HepG2 (cell line): ENCODE measurements around the gene TRERF1. TPM values are rescaled to one million over a fixed set of nuclear protein-coding genes. Genes with fewer than 3 reads are reported as not detected.
A peak's percentile ranks its signal among the peaks of the same experiment; 100 is the strongest.
"Not testable (repeated sequence)": the region's sequence is repeated elsewhere in the genome, so short reads cannot be mapped to it uniquely, and the experiment has no call there.

Experiments used
- ATAC-seq: fragments of 200-7000 bp; cut with Tn5 transposase; 3 replicates; pipeline ENCODE4 v1.9.1; 2020; ENCODE audit warnings: mild to moderate bottlenecking, moderate library complexity
- BruUV-seq: library from RNA; stranded (reverse); fragments of 400-500 nt; replicated peaks from 2 replicates; lab custom pipeline; 2021; lab: Mats Ljungman, UMichigan
- CTCF ChIA-PET: fragments of 300-600 bp; formaldehyde crosslinking; extraction: SDS; loops from one replicate; lab custom pipeline; 2021; ENCODE audit warnings: low total read pairs, inconsistent platforms, low intra/inter-chr PET ratio; lab: Yijun Ruan, JAX
- POLR2A ChIA-PET: fragments of 350-600 bp; sonication (Branson Sonifier 250); formaldehyde crosslinking; loops from one replicate; lab custom pipeline; 2020; ENCODE audit warnings: antibody characterized with exemption, inconsistent platforms; lab: Yijun Ruan, JAX
- DNase-seq: peaks from one replicate; pipeline ENCODE4 v3.0.0-alpha.2; 2015; ENCODE audit warnings: low spot score
- FAIRE-seq: peaks from 3 replicates; lab custom pipeline; 2011; peaks lifted over from hg19 to GRCh38; lab: Jason Lieb, UNC
- H2AFZ ChIP-seq: one replicate; pipeline ENCODE4 v1.6.1; 2011; ENCODE audit warnings: low read length, inconsistent platforms
- H3K27ac ChIP-seq: fragments of 300-600 bp; 3 replicates; pipeline ENCODE4 v1.8.0; 2011; ENCODE audit warnings: mixed run types, mild to moderate bottlenecking, mixed read lengths, low read length, inconsistent platforms; ENCODE audit not compliant: insufficient read depth; ENCODE audit errors: extremely low read length
- H3K27me3 ChIP-seq, 2 experiments: fragments of 200-600 bp in 1 of 2; 2 replicates in 1 of 2; 3 replicates in 1 of 2; pipeline versions ENCODE4 v1.6.0 to v1.8.0; 2011; ENCODE audit warnings: low read length in 2 of 2, mild to moderate bottlenecking in 2 of 2, moderate library complexity in 2 of 2, inconsistent platforms in 1 of 2; ENCODE audit not compliant: insufficient read depth in 2 of 2, control insufficient read depth in 1 of 2
- H3K36me3 ChIP-seq, 2 experiments: fragments of 200-600 bp in 1 of 2; replicated peaks in 1 of 2; 2 replicates in 1 of 2; 3 replicates in 1 of 2; pipeline versions ENCODE4 v1.5.1 to v1.8.0; 2011; ENCODE audit warnings: low read length in 2 of 2, inconsistent platforms in 1 of 2; ENCODE audit not compliant: insufficient read depth in 2 of 2, control insufficient read depth in 1 of 2
- H3K4me1 ChIP-seq: 2 replicates; pipeline ENCODE4 v1.5.1; 2012; ENCODE audit warnings: low read length, inconsistent platforms; ENCODE audit not compliant: insufficient read depth
- H3K4me2 ChIP-seq: 2 replicates; pipeline ENCODE4 v1.6.0; 2011; ENCODE audit warnings: low read depth, low read length, inconsistent platforms
- H3K4me3 ChIP-seq, 3 experiments: fragments of 200-600 bp in 1 of 3; sonication (generic), shearing (Covaris generic) in 1 of 3; replicated peaks in 1 of 3; 2 replicates each; pipeline ENCODE4 v1.5.1; 2011 to 2016; ENCODE audit warnings: low read length in 3 of 3, inconsistent platforms in 2 of 3, low read depth in 2 of 3, mild to moderate bottlenecking in 2 of 3, control low read depth in 1 of 3, mixed read lengths in 1 of 3; ENCODE audit not compliant: insufficient read depth in 1 of 3
- H3K79me2 ChIP-seq: one replicate; pipeline ENCODE4 v1.6.1; 2011; ENCODE audit warnings: low read length, inconsistent platforms; ENCODE audit not compliant: insufficient read depth
- H3K9ac ChIP-seq: 2 replicates; pipeline ENCODE4 v1.6.0; 2011; ENCODE audit warnings: mild to moderate bottlenecking, low read depth, low read length, inconsistent platforms; ENCODE audit not compliant: insufficient read depth
- H3K9me3 ChIP-seq: 2 replicates; pipeline ENCODE4 v1.5.1; 2012; ENCODE audit warnings: mild to moderate bottlenecking, low read length
- H4K20me1 ChIP-seq: 2 replicates; pipeline ENCODE4 v1.6.0; 2011; ENCODE audit warnings: inconsistent platforms, mild to moderate bottlenecking, low read length, moderate library complexity; ENCODE audit not compliant: insufficient read depth
- ASH2L ChIP-seq: fragments of 300-600, 200-600 bp; sonication (generic); IDR thresholded peaks from 2 replicates; pipeline ENCODE4 v1.7.0; 2017; ENCODE audit warnings: low read depth, mild to moderate bottlenecking, moderate library complexity, mixed read lengths, low read length; ENCODE audit not compliant: insufficient read length
- FIP1L1 ChIP-seq: fragments of 200-400 bp; formaldehyde crosslinking; IDR thresholded peaks from 2 replicates; pipeline ENCODE4 v1.6.1; 2018; ENCODE audit warnings: low read depth, mild to moderate bottlenecking, low read length, moderate library complexity, borderline replicate concordance; ENCODE audit not compliant: insufficient read depth
- HNRNPL ChIP-seq: fragments of 200-400 bp; formaldehyde crosslinking; IDR thresholded peaks from 2 replicates; pipeline ENCODE4 v1.6.1; 2017; ENCODE audit warnings: mild to moderate bottlenecking, low read depth, low read length
- SETDB1 ChIP-seq: sonication (generic); formaldehyde crosslinking; IDR thresholded peaks from 2 replicates; pipeline ENCODE4 v1.5.1; 2020; ENCODE audit warnings: missing genetic modification reagents, mild to moderate bottlenecking, borderline replicate concordance
- THAP11 ChIP-seq: IDR thresholded peaks from 2 replicates; pipeline ENCODE4 v1.6.1; 2016; ENCODE audit warnings: missing biosample characterization, missing genetic modification reagents
- ZBTB3 ChIP-seq: sonication (generic); formaldehyde crosslinking; IDR thresholded peaks from 2 replicates; pipeline ENCODE4 v1.4.0; 2020; ENCODE audit warnings: low read depth, mild to moderate bottlenecking, moderate library complexity, missing genetic modification reagents, borderline replicate concordance
- ZBTB38 ChIP-seq: sonication (generic); formaldehyde crosslinking; IDR thresholded peaks from 2 replicates; pipeline ENCODE4 v1.5.1; 2020; ENCODE audit warnings: mild to moderate bottlenecking, missing genetic modification reagents
- WGBS: methylation state at CpG from one replicate; pipeline ENCODE4 v1.1.6; 2017; ENCODE audit warnings: low lambda C conversion rate; 5-methylcytosine and 5-hydroxymethylcytosine counted together
- in situ Hi-C: cut with HindIII; loops from 2 replicates; pipeline ENCODE4 v1.10.0; 2017; ENCODE audit warnings: low pct_unique_long_range_greater_than_20kb; ENCODE audit not compliant: extremely low pct_ligation_motif_present
- intact Hi-C: fragments of 100-400 bp; cut with micrococcal nuclease; formaldehyde crosslinking; loops from one replicate; pipeline ENCODE4 v1.10.0; 2022; ENCODE audit not compliant: unreplicated experiment
- polyA plus RNA-seq, 8 experiments: library from polyadenylated mRNA; depleted of rRNA in 3 of 8; stranded (reverse) in 7 of 8; unstranded in 1 of 8; fragments of >200 nt; fragmentation: Illumina TruSeq in 4 of 8; extraction: Trizol in 4 of 8; gene quantifications; 2 replicates each; pipeline versions ENCODE4 v1.2.1 to v1.2.3, GENCODE V29; 2011 to 2016; ENCODE audit warnings: low read depth in 4 of 8, missing spikeins in 1 of 8, mixed read lengths in 1 of 8; ENCODE audit not compliant: insufficient read depth in 1 of 8
- total RNA-seq, 5 experiments: library from RNA; depleted of rRNA; stranded (reverse); fragments of >200 nt; fragmentation: Illumina TruSeq; extraction: Trizol; gene quantifications; 2 replicates each; pipeline ENCODE4 v1.2.3, GENCODE V29; 2016; ENCODE audit warnings: low read depth in 1 of 5
- TF ChIP-seq, protein P1 (sequence below): sonication (generic); formaldehyde crosslinking; IDR thresholded peaks from 2 replicates; pipeline ENCODE4 v1.5.0; 2020; ENCODE audit warnings: mild to moderate bottlenecking, missing genetic modification reagents
- TF ChIP-seq, protein P2 (sequence below): sonication (generic); formaldehyde crosslinking; IDR thresholded peaks from 2 replicates; pipeline ENCODE4 v1.4.0; 2020; ENCODE audit warnings: mild to moderate bottlenecking, missing genetic modification reagents

TRERF1 gene
- total and polyA plus RNA-seq, 2 of the 13 experiments (the other 11 are each of a cell fraction or from before 2014, with no cell fraction given) = 0.02 TPM; not detected in 1

DNA sequence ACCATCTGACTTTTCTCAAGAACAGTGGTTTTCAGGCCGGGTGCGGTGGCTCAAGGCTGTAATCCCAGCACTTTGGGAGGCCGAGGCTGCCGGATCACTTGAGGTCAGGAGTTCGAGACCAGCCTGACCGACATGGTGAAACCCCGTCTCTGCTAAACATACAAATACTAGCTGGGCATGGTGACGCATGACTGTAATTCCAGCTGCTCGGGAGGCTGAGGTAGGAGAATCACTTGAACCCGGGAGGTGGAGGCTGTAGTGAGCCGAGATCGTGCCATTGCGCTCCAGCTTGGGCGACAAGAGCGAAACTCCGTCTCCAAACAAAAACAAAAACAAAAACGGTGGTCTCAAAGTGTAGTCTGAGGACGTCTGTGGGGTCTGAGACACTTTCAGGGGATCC is 235.2 kb downstream of the TRERF1 start:
- POLR2A ChIA-PET = interaction anchor here (0.6 to 1.2 kb wide), 6 partner anchors 10 to 432 kb away, joined by 3 to 9 read pairs (median 3); no protein-coding TSS in a partner anchor
- H3K9me3 ChIP-seq, ATAC-seq, FAIRE-seq, H4K20me1 ChIP-seq, DNase-seq, CTCF ChIA-PET, intact Hi-C loops, BruUV-seq, H2AFZ ChIP-seq, H3K27me3 ChIP-seq: not testable (repeated sequence)
- Histone ChIP-seq H3K27ac (peak overlapping the region; percentile 83), H3K4me2 (peak overlapping the region; percentile 85), H3K9ac (peak overlapping the region; percentile 93; the same call in 1 of the 2 replicates), H3K4me3 (peak overlapping the region; percentile 69 to 100 (median 84); a peak in 5 of 6 replicates), H3K4me1 (peaks cover 39% of the 10 kb centered on the region), H3K79me2 (peaks cover 20% of the 10 kb centered on the region), H3K36me3 (peaks cover 3 to 23% of the 10 kb centered on the region in 2 experiments)
- TF ChIP-seq, protein P1, sequence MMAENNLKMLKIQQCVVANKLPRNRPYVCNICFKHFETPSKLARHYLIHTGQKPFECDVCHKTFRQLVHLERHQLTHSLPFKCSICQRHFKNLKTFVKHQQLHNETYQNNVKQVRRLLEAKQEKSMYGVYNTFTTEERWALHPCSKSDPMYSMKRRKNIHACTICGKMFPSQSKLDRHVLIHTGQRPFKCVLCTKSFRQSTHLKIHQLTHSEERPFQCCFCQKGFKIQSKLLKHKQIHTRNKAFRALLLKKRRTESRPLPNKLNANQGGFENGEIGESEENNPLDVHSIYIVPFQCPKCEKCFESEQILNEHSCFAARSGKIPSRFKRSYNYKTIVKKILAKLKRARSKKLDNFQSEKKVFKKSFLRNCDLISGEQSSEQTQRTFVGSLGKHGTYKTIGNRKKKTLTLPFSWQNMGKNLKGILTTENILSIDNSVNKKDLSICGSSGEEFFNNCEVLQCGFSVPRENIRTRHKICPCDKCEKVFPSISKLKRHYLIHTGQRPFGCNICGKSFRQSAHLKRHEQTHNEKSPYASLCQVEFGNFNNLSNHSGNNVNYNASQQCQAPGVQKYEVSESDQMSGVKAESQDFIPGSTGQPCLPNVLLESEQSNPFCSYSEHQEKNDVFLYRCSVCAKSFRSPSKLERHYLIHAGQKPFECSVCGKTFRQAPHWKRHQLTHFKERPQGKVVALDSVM (CRISPR knock-in tag) = peak; percentile 75
- 0 out of 2 replicates have a peak, but pooled peaks have one; percentile 24 for TF ChIP-seq ZBTB38 (CRISPR knock-in tag)
- in situ Hi-C loops = loop anchor here (25.0 kb wide), 1 partner anchor 429 kb away; the partner anchor contains the start of genes FRS3, PRICKLE4 and TOMM6
- 74% methylated on average over 18 of the region's 18 CpGs for WGBS

DNA sequence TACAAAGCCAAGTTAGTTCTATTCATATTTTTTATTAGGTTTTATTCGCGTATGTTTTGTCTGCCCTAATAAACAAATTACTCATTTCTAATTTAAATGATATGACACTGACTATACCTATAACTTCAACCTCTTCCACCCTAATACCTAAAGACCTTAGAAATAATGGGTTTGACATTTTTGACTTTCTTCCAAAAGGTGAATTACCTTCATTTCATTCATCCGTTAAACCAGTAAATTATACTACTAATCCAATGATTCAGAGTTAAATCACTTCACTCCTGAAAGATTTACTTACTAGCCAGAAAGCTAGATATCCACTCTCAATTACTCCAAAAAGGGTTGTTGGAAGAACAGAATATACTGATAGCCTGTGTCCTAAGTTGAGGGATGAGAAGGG is 239.3 kb downstream of the TRERF1 start:
- H3K4me1 ChIP-seq = peaks cover 21% of the 10 kb centered on the region
- H2AFZ ChIP-seq = no peak overlapping the region
- peaks cover 22 to 48% of the 10 kb centered on the region in 2 experiments for H3K36me3 ChIP-seq
- no peaks in the 10 kb centered on the region for H4K20me1 ChIP-seq
- intact Hi-C loops = no loop called here
- H3K4me2 ChIP-seq = no peak overlapping the region
- FAIRE-seq = no peak
- CTCF ChIA-PET = no interaction called here
- peaks cover 19% of the 10 kb centered on the region for H3K79me2 ChIP-seq
- no peak overlapping the region for H3K4me3 ChIP-seq
- TF ChIP-seq ZBTB3 (CRISPR knock-in tag) (no peak), SETDB1 (CRISPR knock-in tag) (no peak), ASH2L (no peak), HNRNPL (no peak), THAP11 (CRISPR knock-in tag) (no peak), FIP1L1 (no peak)
- TF ChIP-seq, protein P2, sequence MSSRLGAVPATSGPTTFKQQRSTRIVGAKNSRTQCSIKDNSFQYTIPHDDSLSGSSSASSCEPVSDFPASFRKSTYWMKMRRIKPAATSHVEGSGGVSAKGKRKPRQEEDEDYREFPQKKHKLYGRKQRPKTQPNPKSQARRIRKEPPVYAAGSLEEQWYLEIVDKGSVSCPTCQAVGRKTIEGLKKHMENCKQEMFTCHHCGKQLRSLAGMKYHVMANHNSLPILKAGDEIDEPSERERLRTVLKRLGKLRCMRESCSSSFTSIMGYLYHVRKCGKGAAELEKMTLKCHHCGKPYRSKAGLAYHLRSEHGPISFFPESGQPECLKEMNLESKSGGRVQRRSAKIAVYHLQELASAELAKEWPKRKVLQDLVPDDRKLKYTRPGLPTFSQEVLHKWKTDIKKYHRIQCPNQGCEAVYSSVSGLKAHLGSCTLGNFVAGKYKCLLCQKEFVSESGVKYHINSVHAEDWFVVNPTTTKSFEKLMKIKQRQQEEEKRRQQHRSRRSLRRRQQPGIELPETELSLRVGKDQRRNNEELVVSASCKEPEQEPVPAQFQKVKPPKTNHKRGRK (CRISPR knock-in tag) = no peak
- TF ChIP-seq, all 625 proteins: peak for 0
- in situ Hi-C loops = loop anchor here (25.0 kb wide), 1 partner anchor 425 kb away; the partner anchor contains the start of genes FRS3, PRICKLE4 and TOMM6
- Histone ChIP-seq H3K9me3 (no peaks in the 10 kb centered on the region), H3K27ac (no peak overlapping the region), H3K9ac (no peak overlapping the region), H3K27me3 (no peaks in the 10 kb centered on the region; a peak in 1 of 5 replicates)
- WGBS = 67% methylated on average over 3 of the region's 3 CpGs
- ATAC-seq = no peak
- DNase-seq = no peak
- POLR2A ChIA-PET = no interaction called here
- BruUV-seq = no TSS peak
